Measurements from ENCODE around the gene ST7.

ST7 gene

DNA sequence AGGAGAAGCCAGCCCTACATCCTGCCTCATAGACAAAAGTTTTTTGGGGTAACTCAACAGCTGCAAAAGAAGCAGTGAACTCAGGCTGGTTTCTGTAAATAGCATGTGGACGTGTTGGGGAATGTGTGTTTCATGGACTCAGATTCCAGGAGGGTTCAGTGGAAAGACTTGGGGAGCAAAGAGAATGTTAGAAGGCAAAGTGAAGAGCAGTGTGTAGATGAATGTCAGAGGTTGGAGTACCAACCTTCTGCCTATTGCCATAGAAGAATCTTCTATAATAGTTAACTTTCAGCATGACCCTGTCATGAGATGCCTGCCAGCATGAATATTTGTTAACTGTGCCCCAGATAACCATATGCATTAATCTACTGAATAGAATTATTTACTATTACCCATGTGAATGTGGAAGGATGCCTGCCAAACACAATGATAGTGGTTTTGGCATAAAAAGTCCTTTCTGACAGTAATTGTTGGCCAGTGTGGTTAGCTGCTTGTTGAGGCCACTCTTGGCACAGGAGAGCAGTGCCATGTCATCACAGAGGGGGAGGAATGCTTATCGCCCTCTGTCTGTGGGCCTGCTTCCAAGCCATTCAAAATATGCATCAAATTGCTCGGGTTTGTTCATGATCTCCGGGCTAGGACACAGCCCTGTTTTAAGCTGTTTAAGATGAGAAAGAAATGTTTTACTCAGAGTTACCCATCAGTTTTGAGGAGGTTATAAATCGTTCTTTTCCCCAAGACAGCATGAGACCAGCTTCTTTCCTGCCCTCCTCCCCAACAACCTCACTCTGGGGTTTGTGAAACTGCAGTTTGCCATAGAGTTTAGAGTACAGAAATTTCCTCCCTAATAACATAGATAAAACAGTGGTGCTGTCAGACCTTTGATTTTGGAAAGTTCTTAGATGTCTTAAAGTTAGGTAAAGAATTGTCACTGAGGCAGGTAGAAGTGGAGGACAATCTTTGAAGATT lies 204.2 kb downstream of the ST7 start:
- no peak for DNase-seq (ENCODE audit: low read depth)

DNA sequence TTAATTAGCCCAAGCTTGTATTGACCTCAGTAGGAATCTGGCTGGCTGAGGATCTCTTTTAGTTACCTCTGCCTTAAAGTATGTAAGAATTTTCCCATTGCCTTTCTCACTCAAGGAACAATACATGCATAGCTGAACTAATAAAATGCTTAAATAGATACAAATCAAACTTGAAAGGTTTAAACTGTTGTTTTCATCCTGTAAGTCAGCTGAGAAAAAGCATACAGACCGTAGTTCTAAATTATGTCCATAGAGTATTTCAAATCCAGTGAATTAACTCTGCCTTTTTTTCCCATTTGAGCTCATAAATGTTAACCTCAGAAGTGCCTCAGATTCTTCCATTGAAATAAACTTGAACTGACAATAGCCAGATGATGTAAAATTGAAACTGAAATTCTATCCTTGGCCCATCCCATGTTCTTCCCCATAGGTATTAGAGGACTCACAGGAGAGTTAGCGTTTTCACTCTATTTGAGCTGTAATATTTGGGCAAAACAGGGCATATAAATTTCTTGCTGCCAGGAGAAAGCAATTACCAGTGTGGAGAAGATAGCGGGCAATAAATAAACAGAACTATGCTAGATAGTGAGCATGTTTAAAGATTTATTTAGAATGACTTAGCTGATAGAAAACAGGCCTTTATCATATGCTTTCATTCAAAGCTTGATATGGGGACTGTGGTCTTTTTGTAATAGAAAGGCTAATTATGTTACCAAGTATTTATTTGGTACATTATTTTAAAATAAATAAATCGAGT lies 205.8 kb downstream of the ST7 start:
- DNase-seq (ENCODE audit: low read depth) = no peak

DNA sequence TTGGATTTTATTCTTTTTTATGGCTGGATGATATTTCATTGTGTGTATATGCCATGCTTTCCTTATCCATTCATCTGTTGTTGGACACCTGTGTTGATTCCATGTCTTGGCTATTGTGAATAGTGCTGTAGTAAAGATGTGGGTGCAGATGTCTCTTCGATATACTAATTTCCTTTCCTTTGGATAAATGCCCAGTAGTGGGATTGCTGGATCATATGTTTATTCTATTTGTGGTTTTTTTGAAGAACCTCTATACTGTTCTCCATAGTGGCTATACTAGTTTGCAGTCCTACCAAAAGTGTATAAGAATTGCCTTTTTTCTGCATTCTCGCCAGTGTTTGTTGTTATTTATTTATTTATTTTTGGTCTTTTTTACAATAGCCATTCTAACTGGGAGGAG lies 209.8 kb downstream of the ST7 start:
- DNase-seq (ENCODE audit: low read depth) = no peak

DNA sequence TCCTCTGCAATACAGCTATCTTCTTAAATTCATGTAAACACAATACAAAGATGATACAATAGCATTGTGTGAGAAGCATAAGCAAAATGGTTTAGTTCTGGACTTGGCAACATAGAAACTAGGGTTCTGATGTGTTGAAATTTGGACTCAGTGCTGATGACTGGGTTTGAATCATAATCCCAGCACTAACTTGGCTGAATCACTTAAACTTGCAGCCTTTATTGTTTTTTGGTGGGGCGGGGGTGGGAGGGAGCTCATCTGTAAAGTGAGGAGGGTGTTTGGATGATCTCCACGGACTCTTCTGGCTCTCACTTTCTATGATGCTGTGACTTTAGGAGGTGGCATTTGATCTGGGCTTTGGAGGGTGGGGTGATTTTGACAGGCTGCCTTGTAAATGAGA lies 211.3 kb downstream of the ST7 start:
- no peak for DNase-seq (ENCODE audit: low read depth)

DNA sequence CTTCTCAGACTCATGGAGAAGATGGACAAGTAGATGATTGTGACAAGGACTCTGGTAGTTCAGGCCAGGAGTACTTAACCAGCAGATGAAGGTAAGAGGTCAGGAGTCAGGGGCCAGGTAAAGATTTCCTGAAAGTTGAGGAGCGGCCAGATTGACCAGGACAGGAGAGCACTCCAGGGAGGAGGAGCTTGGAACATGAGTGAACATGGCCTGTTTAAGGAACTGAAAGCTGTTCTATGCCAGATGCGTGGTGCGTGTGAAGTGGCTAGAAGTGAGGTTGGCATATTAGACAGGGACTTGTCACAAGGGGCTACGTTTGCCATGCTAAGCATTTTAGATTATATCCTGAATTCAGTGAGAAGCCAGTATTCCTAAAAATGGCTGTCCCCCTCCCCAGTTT lies 212.4 kb downstream of the ST7 start:
- no peak for DNase-seq (ENCODE audit: low read depth)

DNA sequence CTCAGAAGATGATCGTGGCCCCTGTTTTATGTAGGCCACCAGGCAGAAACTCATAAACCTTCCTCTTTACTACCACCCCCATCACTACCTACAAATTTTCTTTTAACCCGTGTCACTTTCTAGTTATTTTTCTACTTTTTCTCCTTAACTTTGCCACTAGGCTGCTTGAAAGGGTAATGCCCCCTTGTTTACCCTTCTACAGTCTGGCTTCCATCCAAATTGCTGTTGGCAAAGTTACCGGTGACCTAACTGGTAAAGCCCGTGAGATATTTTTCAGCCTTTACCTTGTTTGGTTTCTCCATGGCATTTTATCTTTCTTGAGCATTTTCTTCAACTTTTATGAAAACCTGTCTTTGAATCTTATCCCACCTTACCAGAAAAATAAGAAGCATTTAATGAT lies 216.6 kb downstream of the ST7 start:
- DNase-seq (ENCODE audit: low read depth) = no peak

DNA sequence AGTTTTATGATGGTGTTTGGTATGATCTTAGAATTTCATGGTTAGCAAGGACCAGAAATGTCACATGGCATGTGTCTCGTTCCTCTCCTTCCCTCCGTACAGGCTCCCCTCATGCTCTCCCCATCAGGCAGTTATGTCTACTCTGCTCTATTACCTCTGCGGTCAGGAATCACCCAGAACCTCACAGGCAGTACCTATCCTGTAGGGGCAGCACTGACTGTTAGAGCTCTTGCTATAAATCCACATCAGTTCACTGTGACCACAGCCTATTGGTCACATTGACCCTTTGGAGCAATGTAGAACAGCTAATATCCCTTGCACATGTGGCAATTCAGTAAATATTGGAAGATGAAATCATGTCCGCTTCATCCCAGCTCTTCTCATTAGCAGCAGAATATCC lies 217.8 kb downstream of the ST7 start:
- no peak for DNase-seq (ENCODE audit: low read depth)

DNA sequence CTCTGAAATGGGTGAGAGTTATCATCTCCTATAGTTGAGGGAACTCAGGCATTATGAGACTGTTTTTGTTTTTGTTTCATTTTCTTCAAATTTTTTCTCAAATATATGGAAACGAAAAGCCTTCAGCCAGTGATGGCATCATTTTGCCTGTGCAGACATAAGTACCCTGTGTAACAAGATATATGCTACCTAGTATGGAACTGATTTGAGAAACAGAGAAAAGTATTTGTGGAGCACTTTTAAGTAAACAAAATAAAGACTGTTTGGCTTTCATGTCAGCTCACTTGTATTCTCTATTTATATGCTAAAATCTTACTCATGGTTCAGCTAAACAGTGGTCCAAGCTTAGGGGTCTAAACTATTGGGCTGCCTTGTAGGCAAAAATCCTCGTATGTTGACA lies 219.0 kb downstream of the ST7 start:
- DNase-seq (ENCODE audit: low read depth) = no peak

DNA sequence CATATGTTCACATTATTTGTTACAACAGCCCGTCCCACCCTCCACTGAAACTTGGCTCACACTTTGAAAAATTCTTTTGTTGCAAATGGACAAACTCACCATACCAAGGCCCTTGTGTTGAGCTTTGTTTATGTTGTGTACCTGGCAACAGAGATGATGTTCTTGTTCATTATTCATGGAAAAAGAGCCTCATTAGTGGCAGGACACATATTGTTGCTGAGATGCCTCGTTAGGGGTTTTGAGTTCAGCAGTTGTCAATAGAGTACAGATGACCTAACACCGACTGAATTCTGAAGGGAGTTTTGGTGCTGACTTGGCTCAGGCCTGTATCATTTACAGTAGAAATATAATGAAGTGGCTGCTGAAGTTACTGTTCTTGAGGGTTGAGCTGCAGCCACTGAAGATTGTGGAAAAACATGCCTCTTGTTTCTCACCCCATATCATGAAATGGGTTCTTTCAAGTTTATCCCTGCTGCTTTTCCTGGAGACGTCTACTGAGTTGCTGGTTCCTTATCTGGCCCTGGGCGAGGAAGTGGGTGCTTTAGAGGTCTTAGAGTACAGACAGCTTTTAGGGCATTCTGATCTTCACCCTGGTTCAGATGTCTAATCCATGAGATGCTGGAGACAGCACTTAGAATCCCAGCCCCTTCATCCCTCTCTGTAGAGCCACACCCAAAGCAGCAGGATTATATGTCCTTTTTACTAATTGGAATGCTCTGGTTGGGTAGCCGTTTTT lies 219.9 kb downstream of the ST7 start:
- DNase-seq (ENCODE audit: low read depth) = no peak

DNA sequence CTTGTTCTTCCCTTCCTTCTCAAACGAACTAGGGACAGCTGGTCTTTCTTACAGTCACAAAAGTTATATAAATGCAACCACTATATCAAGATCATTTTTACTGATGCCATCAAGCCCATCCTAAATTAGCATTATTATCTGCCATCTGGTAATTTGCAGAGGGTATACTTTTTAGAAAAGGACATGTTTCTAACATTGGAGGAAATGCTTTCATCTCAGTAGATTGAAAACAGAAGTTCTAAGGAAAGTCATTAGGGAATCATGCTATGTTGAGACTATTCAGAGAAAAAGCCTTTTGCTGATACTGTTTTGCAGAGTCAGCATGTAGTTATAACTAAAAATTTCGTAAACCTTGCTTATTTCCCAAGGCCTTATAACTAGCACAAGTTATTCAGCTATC lies 222.9 kb downstream of the ST7 start:
- DNase-seq (ENCODE audit: low read depth) = no peak

DNA sequence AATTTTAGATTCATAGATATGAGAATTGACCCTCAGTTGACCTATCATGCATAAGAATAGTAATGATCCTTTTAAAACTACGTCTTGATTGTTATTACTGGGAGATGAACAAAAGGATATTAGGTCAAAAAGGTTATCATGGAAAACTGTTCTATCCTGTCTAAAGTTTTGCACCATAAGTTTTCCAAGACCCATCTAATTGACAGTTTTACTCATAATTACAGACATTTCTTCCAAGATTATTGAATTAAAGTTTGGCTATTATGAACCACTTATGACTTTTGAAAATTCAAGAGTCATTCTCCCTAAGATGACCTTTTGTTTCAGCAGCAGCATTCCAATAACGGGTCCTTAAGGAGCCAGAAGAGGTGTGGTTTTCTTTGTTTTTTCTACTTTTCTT lies 225.3 kb downstream of the ST7 start:
- no peak for DNase-seq (ENCODE audit: low read depth)

DNA sequence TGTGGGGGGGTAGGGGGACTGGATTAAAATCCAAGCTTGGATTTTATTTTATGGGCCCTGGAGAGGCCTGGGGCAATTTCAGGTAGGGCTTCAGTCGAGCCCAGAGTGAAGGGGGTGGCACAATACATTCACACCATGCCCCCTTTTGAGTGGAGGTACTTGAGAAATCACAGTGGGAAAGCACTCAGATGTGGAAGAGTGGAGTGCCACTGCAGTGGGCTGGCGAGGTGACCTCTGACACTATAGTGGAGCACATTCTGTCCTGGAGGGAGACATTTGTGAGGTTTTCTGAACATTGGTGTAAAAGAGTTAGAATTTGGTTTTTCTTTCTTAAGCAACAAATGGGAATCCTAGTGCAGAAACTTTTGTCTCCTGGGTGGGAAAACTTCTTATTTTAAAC lies 226.4 kb downstream of the ST7 start:
- DNase-seq (ENCODE audit: low read depth) = no peak

DNA sequence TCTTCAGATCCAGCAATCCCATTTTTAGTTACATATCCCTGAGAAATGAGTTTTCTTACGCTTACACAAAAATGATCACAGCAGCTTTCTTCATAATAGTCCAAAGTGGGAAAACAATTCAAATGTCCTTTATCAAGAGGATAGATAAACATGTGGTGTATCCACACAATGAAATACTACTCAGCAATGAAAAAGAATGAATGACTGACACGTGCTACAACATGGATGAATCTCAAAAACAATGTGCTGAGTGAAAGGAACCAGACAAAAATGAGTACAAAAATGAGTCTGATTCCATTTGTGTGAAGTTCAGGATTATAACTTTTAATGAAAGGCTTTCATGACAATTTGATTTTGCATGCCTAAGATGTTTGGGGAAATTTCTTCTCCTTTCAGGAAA lies 230.4 kb downstream of the ST7 start:
- no peak for DNase-seq (ENCODE audit: low read depth)

DNA sequence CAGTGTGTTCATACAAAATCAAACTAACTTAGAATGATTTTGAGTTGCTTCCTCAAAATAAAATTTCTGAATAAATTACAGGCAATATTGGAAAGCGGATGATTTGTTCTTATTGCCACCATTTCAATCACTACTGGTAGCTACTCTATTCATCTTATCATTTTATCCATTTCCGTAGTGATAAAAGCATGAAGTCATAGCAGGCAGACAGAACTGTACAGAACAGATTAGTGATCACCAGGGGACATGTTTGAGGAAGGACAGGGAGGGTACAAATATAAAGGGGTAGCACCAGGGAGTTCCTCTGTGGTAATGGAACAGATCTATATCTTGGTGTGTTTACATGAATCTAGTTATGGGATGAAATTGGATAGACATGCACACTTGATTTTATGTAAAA lies 231.1 kb downstream of the ST7 start:
- DNase-seq (ENCODE audit: low read depth) = no peak

DNA sequence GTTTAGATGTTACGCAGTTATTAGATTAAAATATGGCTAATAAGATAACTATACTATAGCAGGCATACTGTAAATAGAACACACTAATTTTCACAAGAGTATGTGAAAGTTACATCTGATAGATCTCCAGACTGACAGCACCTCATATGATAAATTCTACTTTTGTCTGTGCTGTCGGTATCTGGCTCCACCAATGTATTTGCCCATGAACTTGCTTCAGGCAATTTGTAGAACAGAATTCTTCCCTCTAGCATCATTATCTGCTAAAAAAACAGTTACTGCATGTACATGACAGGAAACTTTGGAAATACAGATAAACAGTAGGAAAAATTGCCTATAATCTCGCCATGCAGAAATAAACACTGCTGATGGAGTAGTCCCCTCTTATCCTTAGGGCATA lies 231.8 kb downstream of the ST7 start:
- DNase-seq (ENCODE audit: low read depth) = no peak

DNA sequence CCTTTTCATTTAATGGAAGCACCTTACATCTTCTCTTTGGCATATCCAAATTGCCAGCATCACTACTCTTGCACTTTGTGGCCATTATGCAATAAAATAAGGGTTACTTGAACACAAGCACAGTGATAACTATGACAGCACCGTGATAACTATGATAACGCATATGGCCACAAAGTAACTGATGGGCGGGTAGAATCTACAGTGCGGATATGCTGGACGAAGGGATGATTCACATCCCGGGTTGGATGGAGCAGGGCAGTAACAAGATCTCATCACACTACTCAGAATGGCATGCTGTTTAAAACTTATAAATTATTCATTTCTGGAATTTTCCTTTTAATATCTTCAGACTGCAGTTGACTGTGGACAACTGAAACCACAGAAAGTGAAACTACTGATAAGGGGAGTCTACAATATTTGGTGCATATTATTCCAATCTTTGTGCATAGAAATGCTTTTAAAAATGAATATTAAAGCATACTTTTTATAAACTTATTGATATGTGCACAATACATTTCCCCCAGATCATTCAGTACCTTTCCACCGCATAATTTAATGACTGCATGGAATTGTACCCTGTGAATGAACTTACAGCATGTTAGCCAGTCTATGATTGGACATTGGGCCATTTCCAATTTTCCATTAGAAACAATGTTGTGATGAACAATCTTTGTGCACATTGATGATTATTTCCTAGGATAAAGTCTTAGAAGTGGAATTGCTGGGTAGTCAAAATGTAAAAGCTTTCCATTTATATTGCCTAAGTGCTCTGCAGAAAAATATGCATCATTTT lies 233.1 kb downstream of the ST7 start:
- no peak for DNase-seq (ENCODE audit: low read depth)

DNA sequence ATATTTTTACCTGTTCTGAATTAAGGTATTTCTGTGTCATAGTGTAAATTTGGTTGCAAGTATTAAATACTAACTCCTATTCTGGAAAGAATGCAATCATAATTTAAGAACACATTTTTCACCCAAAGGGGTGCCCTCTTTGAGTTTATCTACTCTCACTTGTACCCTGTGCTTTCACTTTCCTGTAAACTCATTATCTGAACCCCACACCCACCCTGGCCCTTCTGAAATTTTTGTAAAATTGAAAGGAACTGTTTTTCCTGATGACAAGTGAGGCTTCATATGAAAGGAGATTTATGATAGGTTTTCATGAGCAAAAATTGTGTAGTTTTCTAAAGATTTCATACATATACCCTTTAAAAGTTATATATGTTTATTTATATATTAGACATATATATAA lies 235.1 kb downstream of the ST7 start:
- no peak for DNase-seq (ENCODE audit: low read depth)

DNA sequence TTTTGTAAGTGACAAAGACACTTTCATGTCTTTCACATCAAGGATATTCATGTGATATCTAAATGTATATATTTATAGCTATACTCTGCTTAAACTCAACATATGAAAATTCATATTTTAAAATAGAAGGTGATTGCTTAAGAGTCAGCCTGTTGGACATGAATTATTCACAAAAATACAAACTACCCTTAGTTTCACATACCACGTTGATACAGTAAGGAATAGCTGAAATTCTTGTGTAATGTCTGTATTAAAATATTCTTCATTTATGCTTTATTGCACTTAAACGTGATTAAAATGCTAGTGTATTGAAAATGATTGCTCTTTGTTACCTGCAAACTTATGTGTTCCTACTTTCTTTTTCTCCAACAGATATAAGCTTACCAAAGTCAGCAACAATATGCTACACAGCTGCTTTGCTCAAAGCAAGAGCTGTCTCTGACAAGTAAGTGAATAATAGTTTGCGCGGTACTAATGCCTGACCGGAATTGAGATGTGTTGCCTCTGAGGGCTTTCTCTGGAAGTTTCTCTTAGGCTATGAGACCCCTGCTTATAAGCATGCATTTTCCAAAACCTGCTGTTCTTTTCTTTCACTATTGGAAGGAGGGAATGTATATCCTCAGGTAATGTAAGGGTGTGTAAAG lies 235.8 kb downstream of the ST7 start:
- DNase-seq (ENCODE audit: low read depth) = no peak

DNA sequence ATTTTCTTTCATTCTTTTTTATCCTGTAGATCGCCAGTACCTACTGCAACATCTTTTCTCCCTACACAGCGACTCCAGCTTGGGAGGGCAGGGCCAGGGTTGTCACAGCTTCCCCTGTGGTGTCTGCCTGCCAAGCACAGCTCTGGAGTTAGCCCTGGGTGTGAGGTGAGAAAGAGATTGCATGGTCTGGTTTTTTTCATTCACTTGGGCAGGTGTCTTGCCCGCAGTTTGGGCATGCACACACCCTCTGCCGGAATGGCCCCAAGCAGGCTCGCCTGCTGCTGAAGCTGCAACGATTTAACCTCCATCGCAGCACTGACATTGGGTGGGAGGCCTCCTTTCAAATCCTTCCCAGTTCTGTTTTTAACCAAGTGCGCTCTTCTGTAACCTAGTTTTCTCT lies 236.8 kb downstream of the ST7 start:
- DNase-seq (ENCODE audit: low read depth) = no peak

DNA sequence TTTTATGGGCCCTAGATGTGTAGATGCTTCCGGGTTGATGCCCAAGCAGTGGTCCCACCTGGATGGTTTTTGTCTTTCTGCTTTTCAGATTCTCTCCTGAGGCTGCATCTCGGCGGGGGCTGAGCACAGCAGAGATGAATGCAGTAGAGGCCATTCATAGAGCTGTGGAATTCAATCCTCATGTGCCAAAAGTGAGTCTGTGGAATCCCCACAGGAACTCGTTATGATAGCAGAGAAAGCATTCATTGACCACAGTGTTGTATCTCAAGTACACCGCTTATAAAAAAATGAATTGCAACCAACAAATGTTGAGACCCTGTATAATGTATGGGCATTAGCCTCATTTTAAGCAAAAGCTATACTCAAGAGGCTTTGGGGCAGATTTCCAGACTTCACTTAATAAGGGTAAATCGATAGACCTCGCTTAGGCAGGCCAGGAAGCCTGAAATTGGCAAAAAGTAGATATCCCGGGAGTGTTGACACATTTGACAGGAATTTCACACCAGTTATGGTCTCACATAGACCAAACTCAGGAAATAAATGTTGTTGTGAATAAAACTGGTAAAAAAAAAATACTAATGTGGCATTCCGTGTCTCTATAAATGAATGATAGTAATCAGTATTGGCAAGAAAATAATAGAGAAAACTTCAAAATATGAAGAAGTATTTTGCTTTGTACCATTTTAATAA lies 237.6 kb downstream of the ST7 start:
- no peak for DNase-seq (ENCODE audit: low read depth)

DNA sequence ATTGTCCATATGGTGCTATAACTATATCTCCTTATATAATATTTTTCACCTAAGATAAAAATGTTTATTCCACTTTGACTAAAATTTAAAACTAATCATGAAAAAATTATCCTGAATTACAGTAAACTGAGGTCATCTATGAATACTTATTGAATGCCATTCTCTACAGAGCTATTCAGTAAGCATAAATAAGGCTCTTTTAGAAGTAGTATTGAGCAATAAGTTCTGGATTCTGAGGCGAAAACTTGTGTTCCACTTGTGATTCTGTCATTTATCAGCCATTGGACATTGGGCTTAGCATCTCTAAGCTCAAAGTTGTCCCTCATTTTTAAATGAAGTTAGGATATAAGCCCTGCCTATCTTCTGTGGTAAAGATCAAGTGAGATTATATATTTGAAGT lies 238.8 kb downstream of the ST7 start:
- DNase-seq (ENCODE audit: low read depth) = no peak
